Immature natural killer cell (primary cell): ENCODE measurements around the gene SAMM50. TPM values are rescaled to one million over a fixed set of nuclear protein-coding genes. Genes with fewer than 3 reads are reported as not detected.

Experiments used
- DNase-seq, 3 donors: peaks; one replicate each; pipeline ENCODE4 v3.0.0; 2022; ENCODE audit warnings: mixed read lengths in 1 of 3
- H3K27ac Mint-ChIP-seq, 6 donors: one replicate each; pipeline ENCODE4 v1.8.0; 2020; ENCODE audit warnings: mixed read lengths in 6 of 6, mild to moderate bottlenecking in 5 of 6, inconsistent platforms in 4 of 6, moderate library complexity in 3 of 6
- H3K27me3 Mint-ChIP-seq, 3 donors: one replicate each; pipeline ENCODE4 v1.8.0; 2020 to 2021; ENCODE audit warnings: low read depth in 3 of 3, mild to moderate bottlenecking in 3 of 3, mixed read lengths in 3 of 3, moderate library complexity in 3 of 3, inconsistent platforms in 1 of 3
- H3K36me3 Mint-ChIP-seq, 3 donors: one replicate each; pipeline ENCODE4 v1.8.0; 2020; ENCODE audit warnings: mixed read lengths in 3 of 3, inconsistent platforms in 2 of 3, mild to moderate bottlenecking in 2 of 3
- H3K4me1 Mint-ChIP-seq, 2 donors: one replicate each; pipeline ENCODE4 v1.8.0; 2020; ENCODE audit warnings: inconsistent platforms in 2 of 2, mild to moderate bottlenecking in 2 of 2, mixed read lengths in 2 of 2, moderate library complexity in 1 of 2
- H3K4me3 Mint-ChIP-seq, 5 donors: one replicate each; pipeline ENCODE4 v1.8.0; 2020; ENCODE audit warnings: mild to moderate bottlenecking in 5 of 5, mixed read lengths in 5 of 5, inconsistent platforms in 3 of 5, moderate library complexity in 3 of 5
- H3K9me3 Mint-ChIP-seq, 6 donors: one replicate each; pipeline ENCODE4 v1.8.0; 2020; ENCODE audit warnings: mild to moderate bottlenecking in 6 of 6, mixed read lengths in 6 of 6, inconsistent platforms in 4 of 6, moderate library complexity in 3 of 6
- polyA plus RNA-seq, 3 donors: library from polyadenylated mRNA; unstranded; fragments of 300-500 nt; fragmentation: Illumina TruSeq; gene quantifications; one replicate each; pipeline ENCODE4 v1.2.3, GENCODE V29; 2021

SAMM50 gene
- polyA plus RNA-seq, 3 donors from 2014 or later, result 80.6 to 88.8 (median 82.8) TPM

- no peak overlapping the region for H3K27ac Mint-ChIP-seq
- no peak overlapping the region for H3K4me3 Mint-ChIP-seq
- H3K4me1 Mint-ChIP-seq, result no peaks in the 10 kb centered on the region
- peaks cover 28 to 69% (median 32%) of the 10 kb centered on the region in 3 donors for H3K36me3 Mint-ChIP-seq
- H3K9me3 Mint-ChIP-seq, result no peaks in the 10 kb centered on the region
- no peak for DNase-seq
- H3K27me3 Mint-ChIP-seq, result no peaks in the 10 kb centered on the region
Observed at GRCh38 chr22:43976861-43977795, 21.9 kb downstream of the SAMM50 start.

- Mint-ChIP-seq H3K4me1 (no peaks in the 10 kb centered on the region), H3K36me3 (peaks cover 30 to 57% (median 32%) of the 10 kb centered on the region in 3 donors), H3K27me3 (no peaks in the 10 kb centered on the region), H3K27ac (no peak overlapping the region), H3K9me3 (no peaks in the 10 kb centered on the region), H3K4me3 (no peak overlapping the region)
- DNase-seq, result no peak
Observed at GRCh38 chr22:43978558-43978957, 23.3 kb downstream of the SAMM50 start.

- no peak for DNase-seq
- peaks cover 28 to 54% (median 36%) of the 10 kb centered on the region in 3 donors for H3K36me3 Mint-ChIP-seq
- H3K4me1 Mint-ChIP-seq, result no peaks in the 10 kb centered on the region
- no peaks in the 10 kb centered on the region for H3K9me3 Mint-ChIP-seq
- no peak overlapping the region for H3K4me3 Mint-ChIP-seq
- H3K27ac Mint-ChIP-seq, result no peak overlapping the region
- no peaks in the 10 kb centered on the region for H3K27me3 Mint-ChIP-seq
Observed at GRCh38 chr22:43980579-43980978, 25.3 kb downstream of the SAMM50 start.

- H3K9me3 Mint-ChIP-seq, result no peaks in the 10 kb centered on the region
- H3K27ac Mint-ChIP-seq, result no peak overlapping the region
- no peak for DNase-seq
- no peaks in the 10 kb centered on the region for H3K4me1 Mint-ChIP-seq
- no peak overlapping the region for H3K4me3 Mint-ChIP-seq
- H3K27me3 Mint-ChIP-seq, result no peaks in the 10 kb centered on the region
- H3K36me3 Mint-ChIP-seq, result peaks cover 26 to 51% (median 34%) of the 10 kb centered on the region in 3 donors
Observed at GRCh38 chr22:43980996-43981395, 25.8 kb downstream of the SAMM50 start.

- Mint-ChIP-seq H3K27me3 (no peaks in the 10 kb centered on the region), H3K4me1 (no peaks in the 10 kb centered on the region), H3K36me3 (peaks cover 20 to 56% (median 35%) of the 10 kb centered on the region in 3 donors), H3K4me3 (no peak overlapping the region), H3K9me3 (no peaks in the 10 kb centered on the region), H3K27ac (no peak overlapping the region)
- DNase-seq, result no peak
Observed at GRCh38 chr22:43983808-43984207, 28.6 kb downstream of the SAMM50 start.

GRCh38 chr22:43985532-43985931 is 30.3 kb downstream of the SAMM50 start:
- Mint-ChIP-seq H3K27ac (no peak overlapping the region), H3K9me3 (no peaks in the 10 kb centered on the region), H3K27me3 (no peaks in the 10 kb centered on the region), H3K4me1 (no peaks in the 10 kb centered on the region), H3K36me3 (peaks cover 12 to 48% (median 20%) of the 10 kb centered on the region in 3 donors), H3K4me3 (no peak overlapping the region)
- no peak for DNase-seq

GRCh38 chr22:43988116-43988820 is 33.0 kb downstream of the SAMM50 start:
- Mint-ChIP-seq H3K36me3 (peaks cover 20 to 59% (median 28%) of the 10 kb centered on the region in 3 donors), H3K9me3 (no peaks in the 10 kb centered on the region), H3K27me3 (no peaks in the 10 kb centered on the region), H3K4me1 (peaks cover 3% of the 10 kb centered on the region in 2 donors), H3K4me3 (no peak overlapping the region), H3K27ac (no peak overlapping the region)
- DNase-seq, result no peak

GRCh38 chr22:43988960-43989359 is 33.7 kb downstream of the SAMM50 start:
- Mint-ChIP-seq H3K36me3 (peaks cover 22 to 55% (median 25%) of the 10 kb centered on the region in 3 donors), H3K27ac (no peak overlapping the region), H3K27me3 (peaks cover 0 to 2% (median 0%) of the 10 kb centered on the region in 3 donors), H3K4me1 (peaks cover 6 to 10% of the 10 kb centered on the region in 2 donors), H3K4me3 (no peak overlapping the region), H3K9me3 (no peaks in the 10 kb centered on the region)
- DNase-seq, result no peak

GRCh38 chr22:43990044-43990443 is 34.8 kb downstream of the SAMM50 start:
- Mint-ChIP-seq H3K27me3 (peaks cover 0 to 5% (median 0%) of the 10 kb centered on the region in 3 donors), H3K27ac (no peak overlapping the region), H3K4me3 (no peak overlapping the region), H3K9me3 (no peaks in the 10 kb centered on the region), H3K36me3 (peaks cover 22 to 55% (median 24%) of the 10 kb centered on the region in 3 donors), H3K4me1 (peaks cover 10 to 20% of the 10 kb centered on the region in 2 donors)
- no peak for DNase-seq

GRCh38 chr22:43991316-43992020 is 36.2 kb downstream of the SAMM50 start:
- H3K9me3 Mint-ChIP-seq, result no peaks in the 10 kb centered on the region
- no peak overlapping the region for H3K4me3 Mint-ChIP-seq
- peaks cover 23 to 34% of the 10 kb centered on the region in 2 donors for H3K4me1 Mint-ChIP-seq
- no peak for DNase-seq
- peaks cover 20 to 45% (median 22%) of the 10 kb centered on the region in 3 donors for H3K36me3 Mint-ChIP-seq
- H3K27ac Mint-ChIP-seq, result peak overlapping the region in 2 of 6 donors; percentile 22 to 57
- peaks cover 0 to 6% (median 4%) of the 10 kb centered on the region in 3 donors for H3K27me3 Mint-ChIP-seq

- Mint-ChIP-seq H3K4me1 (peaks cover 25 to 40% of the 10 kb centered on the region in 2 donors), H3K36me3 (peaks cover 15 to 36% (median 25%) of the 10 kb centered on the region in 3 donors)
Observed at GRCh38 chr22:43992331-43992821, 37.1 kb downstream of the SAMM50 start.

GRCh38 chr22:43993072-43993760 is 38.0 kb downstream of the SAMM50 start:
- H3K9me3 Mint-ChIP-seq, result no peaks in the 10 kb centered on the region
- peaks cover 14 to 33% (median 27%) of the 10 kb centered on the region in 3 donors for H3K36me3 Mint-ChIP-seq
- peak overlapping the region in 2 of 5 donors; percentile 35 to 36 for H3K4me3 Mint-ChIP-seq
- DNase-seq, result peak; percentile 40 to 59 (median 45)
- H3K4me1 Mint-ChIP-seq, result peaks cover 25 to 41% of the 10 kb centered on the region in 2 donors
- H3K27ac Mint-ChIP-seq, result peak overlapping the region in 3 of 6 donors; percentile 54 to 80 (median 65)
- H3K27me3 Mint-ChIP-seq, result peaks cover 2 to 8% (median 4%) of the 10 kb centered on the region in 3 donors

More at GRCh38 chr22:43992331-43992821, 37.1 kb downstream of the SAMM50 start:
- H3K9me3 Mint-ChIP-seq, result no peaks in the 10 kb centered on the region
- H3K4me3 Mint-ChIP-seq, result no peak overlapping the region
- no peak for DNase-seq
- H3K27ac Mint-ChIP-seq, result no peak overlapping the region
- H3K27me3 Mint-ChIP-seq, result peaks cover 2 to 8% (median 4%) of the 10 kb centered on the region in 3 donors

GRCh38 chr22:43994006-43994405 is 38.8 kb downstream of the SAMM50 start:
- Mint-ChIP-seq H3K36me3 (peaks cover 21 to 33% (median 22%) of the 10 kb centered on the region in 3 donors), H3K9me3 (no peaks in the 10 kb centered on the region), H3K4me1 (peaks cover 25 to 41% of the 10 kb centered on the region in 2 donors), H3K27ac (peak overlapping the region in 3 of 6 donors; percentile 74 to 86 (median 81)), H3K27me3 (peaks cover 2 to 8% (median 4%) of the 10 kb centered on the region in 3 donors), H3K4me3 (peak overlapping the region in 3 of 5 donors; percentile 21 to 43 (median 30))
- no peak for DNase-seq
